T-cell (primary cell): ENCODE results near the gene BTD. TPM values are rescaled to one million over a fixed set of nuclear protein-coding genes. Genes with fewer than 3 reads are reported as not detected.

Source experiments
- ATAC-seq, 4 experiments: fragments of 200-7000 bp in 3 of 4; fragments of 150-1000 bp in 1 of 4; cut with Tn5 transposase; replicated peaks in 1 of 4; 1 replicate in 3 of 4; 2 replicates in 1 of 4; pipeline ENCODE4 v1.10.0; 2021; ENCODE audit warnings: moderate library complexity in 3 of 4, mild to moderate bottlenecking in 2 of 4, moderate number of reproducible peaks in 1 of 4
- CTCF ChIA-PET, 2 donors: fragments of 300-600 bp; sonication (Branson Sonifier 250); formaldehyde crosslinking; loops; one replicate each; lab custom pipeline; 2022; ENCODE audit warnings: antibody characterized with exemption in 2 of 2; lab: Charles Lee
- POLR2A ChIA-PET, 2 donors: fragments of 300-600 bp; sonication (Branson Sonifier 250); formaldehyde crosslinking; loops; one replicate each; lab custom pipeline; 2022; ENCODE audit warnings: antibody characterized with exemption in 2 of 2; lab: Charles Lee
- DNase-seq, 35 experiments: peaks; one replicate each; pipeline versions ENCODE4 v3.0.0 to v3.0.0-alpha.2; 2013 to 2023
- H3K27ac ChIP-seq: one replicate; pipeline ENCODE4 v1.5.1; 2013; ENCODE audit warnings: low read length
- H3K27me3 ChIP-seq, 2 experiments: replicated peaks in 1 of 2; 1 replicate in 1 of 2; 2 replicates in 1 of 2; pipeline versions ENCODE4 v1.6.1 to v1.7.0; 2013; ENCODE audit warnings: low read length in 1 of 2, mixed read lengths in 1 of 2; ENCODE audit not compliant: control insufficient read depth in 2 of 2, insufficient read depth in 2 of 2; ENCODE audit errors: extremely low read depth in 1 of 2
- H3K36me3 ChIP-seq, 2 donors: 1 replicate in 1 of 2; 2 replicates in 1 of 2; pipeline versions ENCODE4 v1.6.1 to v1.7.0; 2013; ENCODE audit warnings: low read length in 1 of 2; ENCODE audit not compliant: control insufficient read depth in 2 of 2, insufficient read depth in 1 of 2; ENCODE audit errors: extremely low read depth in 1 of 2
- H3K4me1 ChIP-seq, 2 experiments: 1 replicate in 1 of 2; 2 replicates in 1 of 2; pipeline versions ENCODE4 v1.6.1 to v1.7.0; 2013; ENCODE audit warnings: low read length in 2 of 2, mixed read lengths in 1 of 2; ENCODE audit not compliant: insufficient read depth in 2 of 2, control insufficient read depth in 1 of 2; ENCODE audit errors: extremely low read depth in 1 of 2
- H3K4me3 ChIP-seq, 2 donors: 1 replicate in 1 of 2; 2 replicates in 1 of 2; pipeline versions ENCODE4 v1.5.1 to v1.7.0; 2013; ENCODE audit warnings: mild to moderate bottlenecking in 2 of 2, low read length in 1 of 2, moderate library complexity in 1 of 2; ENCODE audit not compliant: control insufficient read depth in 1 of 2; ENCODE audit errors: extremely low read depth in 1 of 2
- H3K9me3 ChIP-seq: 2 replicates; pipeline ENCODE4 v1.7.0; 2013
- H3K27ac Mint-ChIP-seq, 2 donors: one replicate each; pipeline ENCODE4 v1.8.0; 2020 to 2021; ENCODE audit warnings: mild to moderate bottlenecking in 2 of 2, mixed read lengths in 2 of 2
- H3K27me3 Mint-ChIP-seq, 2 donors: one replicate each; pipeline ENCODE4 v1.8.0; 2021 to 2022; ENCODE audit warnings: mixed read lengths in 2 of 2
- H3K36me3 Mint-ChIP-seq: one replicate; pipeline ENCODE4 v1.8.0; 2021; ENCODE audit warnings: mixed read lengths
- H3K4me1 Mint-ChIP-seq, 3 donors: one replicate each; pipeline ENCODE4 v1.8.0; 2020 to 2022; ENCODE audit warnings: mixed read lengths in 3 of 3, mild to moderate bottlenecking in 1 of 3
- H3K4me3 Mint-ChIP-seq, 3 donors: one replicate each; pipeline ENCODE4 v1.8.0; 2020 to 2022; ENCODE audit warnings: mild to moderate bottlenecking in 3 of 3, mixed read lengths in 3 of 3, moderate library complexity in 3 of 3
- H3K9me3 Mint-ChIP-seq, 3 donors: one replicate each; pipeline ENCODE4 v1.8.0; 2020 to 2022; ENCODE audit warnings: mixed read lengths in 3 of 3
- WGBS: methylation state at CpG from one replicate; pipeline ENCODE4 v1.1.5; 2013; ENCODE audit warnings: missing lambda C conversion rate; ENCODE audit not compliant: insufficient coverage; 5-methylcytosine and 5-hydroxymethylcytosine counted together
- total RNA-seq, 35 experiments: library from RNA in 6 of 35; stranded (reverse) in 6 of 35; fragments of 120-200 nt in 1 of 35; gene quantifications; one replicate each; pipeline versions ENCODE4 v1.2.1 to v1.2.4 and lab custom pipeline; 2013 to 2026

BTD gene
- total RNA-seq, 5 donors from 2014 or later (not counting 1 experiment from before 2014, with no cell fraction given), result 14.5 to 19.0 (median 17.6) TPM

GRCh38 chr3:15606434-15606891, 4.9 kb downstream of the BTD start:
- peaks cover 5 to 7% of the 10 kb centered on the region in 2 experiments for H3K4me1 ChIP-seq
- H3K9me3 ChIP-seq, result no peaks in the 10 kb centered on the region
- Mint-ChIP-seq H3K4me1 (peaks cover 20 to 22% (median 21%) of the 10 kb centered on the region in 3 donors), H3K27ac (no peak overlapping the region), H3K36me3 (peaks cover 34% of the 10 kb centered on the region), H3K9me3 (no peaks in the 10 kb centered on the region), H3K4me3 (no peak overlapping the region), H3K27me3 (no peaks in the 10 kb centered on the region)
- CTCF ChIA-PET, result interaction anchor here in 1 of 2 donors (0.6 kb wide), 2 partner anchors 77 to 348 kb away, joined by 3 to 5 read pairs; no protein-coding TSS in a partner anchor
- H3K36me3 ChIP-seq, result no peaks in the 10 kb centered on the region
- 90% methylated on average over 1 of the region's 2 CpGs for WGBS
- DNase-seq, result no peak
- H3K4me3 ChIP-seq, result no peak overlapping the region
- POLR2A ChIA-PET, result interaction anchor here (0.6 kb wide), 3 partner anchors 11 to 905 kb away, joined by 3 to 6 read pairs (median 5); no protein-coding TSS in a partner anchor
- no peak for ATAC-seq
- H3K27me3 ChIP-seq, result no peaks in the 10 kb centered on the region
- H3K27ac ChIP-seq, result no peak overlapping the region

GRCh38 chr3:15610082-15610759, 8.7 kb downstream of the BTD start:
- no peak overlapping the region for H3K27ac ChIP-seq
- Mint-ChIP-seq H3K4me1 (peaks cover 0 to 28% (median 11%) of the 10 kb centered on the region in 3 donors), H3K27me3 (no peaks in the 10 kb centered on the region), H3K9me3 (no peaks in the 10 kb centered on the region), H3K36me3 (peaks cover 34% of the 10 kb centered on the region), H3K27ac (no peak overlapping the region), H3K4me3 (no peak overlapping the region)
- CTCF ChIA-PET, result no interaction called here
- no peaks in the 10 kb centered on the region for H3K4me1 ChIP-seq
- no peaks in the 10 kb centered on the region for H3K9me3 ChIP-seq
- POLR2A ChIA-PET, result no interaction called here
- DNase-seq (no peak), ATAC-seq (no peak)
- no peak overlapping the region for H3K4me3 ChIP-seq
- 100% methylated on average over 2 of the region's 4 CpGs for WGBS
- H3K27me3 ChIP-seq, result no peaks in the 10 kb centered on the region
- H3K36me3 ChIP-seq, result no peaks in the 10 kb centered on the region

GRCh38 chr3:15611018-15611417, 9.5 kb downstream of the BTD start:
- Mint-ChIP-seq H3K4me3 (no peak overlapping the region), H3K36me3 (peaks cover 35% of the 10 kb centered on the region), H3K4me1 (peaks cover 0 to 28% (median 10%) of the 10 kb centered on the region in 3 donors), H3K9me3 (no peaks in the 10 kb centered on the region), H3K27ac (no peak overlapping the region), H3K27me3 (no peaks in the 10 kb centered on the region)
- no peak for DNase-seq
- ChIA-PET CTCF (no interaction called here), POLR2A (interaction anchor here in 1 of 2 donors (0.6 kb wide), 1 partner anchor 401 kb away, joined by 3 read pairs; no protein-coding TSS in a partner anchor)
- ATAC-seq, result no peak
- H3K9me3 ChIP-seq, result no peaks in the 10 kb centered on the region
- no peaks in the 10 kb centered on the region for H3K4me1 ChIP-seq
- H3K36me3 ChIP-seq, result no peaks in the 10 kb centered on the region
- no peaks in the 10 kb centered on the region for H3K27me3 ChIP-seq
- no peak overlapping the region for H3K27ac ChIP-seq
- no peak overlapping the region for H3K4me3 ChIP-seq
- WGBS, result 100% methylated on average over 2 of the region's 3 CpGs

GRCh38 chr3:15612001-15612400, 10.5 kb downstream of the BTD start:
- POLR2A ChIA-PET, result interaction anchor here (0.5 to 0.7 kb wide), 5 partner anchors 8 to 32 kb away, joined by 3 to 6 read pairs (median 3); no protein-coding TSS in a partner anchor

GRCh38 chr3:15614958-15615357, 13.4 kb downstream of the BTD start:
- CTCF ChIA-PET, result no interaction called here
- Histone ChIP-seq H3K36me3 (no peaks in the 10 kb centered on the region), H3K27me3 (no peaks in the 10 kb centered on the region), H3K27ac (no peak overlapping the region), H3K9me3 (peaks cover 3% of the 10 kb centered on the region), H3K4me1 (no peaks in the 10 kb centered on the region), H3K4me3 (no peak overlapping the region)
- POLR2A ChIA-PET, result no interaction called here
- H3K27me3 Mint-ChIP-seq, result no peaks in the 10 kb centered on the region
- H3K4me3 Mint-ChIP-seq, result no peak overlapping the region
- H3K4me1 Mint-ChIP-seq, result peaks cover 4 to 32% (median 11%) of the 10 kb centered on the region in 3 donors
- DNase-seq (no peak), ATAC-seq (no peak)
- 100% methylated on average over 1 of the region's 1 CpG for WGBS
- H3K27ac Mint-ChIP-seq, result no peak overlapping the region
- H3K9me3 Mint-ChIP-seq, result peaks cover 5 to 12% (median 10%) of the 10 kb centered on the region in 3 donors
- H3K36me3 Mint-ChIP-seq, result peaks cover 33% of the 10 kb centered on the region

More at GRCh38 chr3:15612001-15612400, 10.5 kb downstream of the BTD start:
- Histone ChIP-seq H3K27ac (no peak overlapping the region), H3K36me3 (no peaks in the 10 kb centered on the region), H3K9me3 (no peaks in the 10 kb centered on the region), H3K4me3 (no peak overlapping the region), H3K4me1 (no peaks in the 10 kb centered on the region), H3K27me3 (no peaks in the 10 kb centered on the region)
- Mint-ChIP-seq H3K36me3 (peaks cover 30% of the 10 kb centered on the region), H3K27me3 (no peaks in the 10 kb centered on the region), H3K27ac (no peak overlapping the region), H3K4me3 (no peak overlapping the region), H3K9me3 (no peaks in the 10 kb centered on the region), H3K4me1 (peaks cover 1 to 27% (median 9%) of the 10 kb centered on the region in 3 donors)
- CTCF ChIA-PET, result no interaction called here
- DNase-seq (no peak), ATAC-seq (no peak)
- WGBS, result no CpG with 5 or more reads among the region's 1 CpG

GRCh38 chr3:15616053-15616452, 14.5 kb downstream of the BTD start:
- H3K27me3 ChIP-seq, result no peaks in the 10 kb centered on the region
- ChIA-PET POLR2A (interaction anchor here in 1 of 2 donors (0.7 kb wide), 1 partner anchor 654 kb away, joined by 3 read pairs; no protein-coding TSS in a partner anchor), CTCF (no interaction called here)
- no peak overlapping the region for H3K27ac ChIP-seq
- H3K36me3 ChIP-seq, result peaks cover 0 to 4% of the 10 kb centered on the region in 2 donors
- WGBS, result 100% methylated on average over 3 of the region's 6 CpGs
- no peak for ATAC-seq
- no peak for DNase-seq
- Mint-ChIP-seq H3K27ac (no peak overlapping the region), H3K4me3 (no peak overlapping the region), H3K36me3 (peaks cover 42% of the 10 kb centered on the region), H3K9me3 (peaks cover 7 to 22% (median 18%) of the 10 kb centered on the region in 3 donors), H3K4me1 (peaks cover 4 to 32% (median 11%) of the 10 kb centered on the region in 3 donors), H3K27me3 (no peaks in the 10 kb centered on the region)
- H3K4me1 ChIP-seq, result no peaks in the 10 kb centered on the region
- H3K4me3 ChIP-seq, result no peak overlapping the region
- H3K9me3 ChIP-seq, result peaks cover 3% of the 10 kb centered on the region
